GM18907 (cell line): ENCODE results near the gene PSMD2.

Experiments used
- ATAC-seq: cut with Tn5 transposase; IDR thresholded peaks from one replicate; pipeline ENCODE4 v1.9.1; 2021; ENCODE audit warnings: mild to moderate bottlenecking, moderate library complexity; ENCODE audit not compliant: unreplicated experiment

Gene PSMD2

DNA sequence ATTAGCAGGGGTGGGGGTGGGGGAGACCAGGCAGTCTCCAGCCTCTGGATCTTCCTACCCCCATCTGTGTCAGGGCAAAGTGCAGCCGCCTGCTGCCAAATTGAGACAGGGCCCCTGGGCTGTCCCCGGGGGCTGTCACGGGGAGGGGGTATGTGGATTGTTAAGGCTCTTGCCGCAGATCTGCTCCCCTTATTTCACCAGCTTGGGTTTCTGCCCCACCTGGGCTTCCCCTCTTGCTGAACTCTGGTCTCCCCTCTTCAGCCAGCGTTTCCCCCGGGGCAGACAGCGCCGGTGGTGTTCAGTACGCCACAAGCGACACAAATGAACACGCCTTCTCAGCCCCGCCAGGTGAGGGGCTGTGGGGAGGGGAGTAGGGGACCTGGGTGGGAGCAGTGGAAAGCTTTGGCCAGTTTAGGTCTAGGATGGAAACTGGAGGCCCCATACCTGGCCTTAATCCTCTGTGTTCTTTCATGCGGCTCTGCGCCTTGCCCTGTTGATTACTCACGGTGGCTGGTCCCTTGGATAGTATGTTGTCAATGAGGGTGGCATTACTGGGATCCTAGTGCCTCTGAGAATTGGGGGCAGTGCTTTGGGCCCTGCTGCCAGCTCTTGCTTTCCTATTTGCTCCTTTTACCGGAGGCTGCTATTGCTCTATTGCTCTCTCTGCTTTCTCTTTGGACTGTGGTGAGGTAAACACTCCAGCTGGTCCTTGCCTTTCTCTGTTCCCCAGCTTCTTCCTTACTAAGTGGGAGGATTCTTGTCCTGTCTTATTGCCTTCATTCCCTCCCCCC is 17.0 kb downstream of the PSMD2 start:
- no peak for ATAC-seq

DNA sequence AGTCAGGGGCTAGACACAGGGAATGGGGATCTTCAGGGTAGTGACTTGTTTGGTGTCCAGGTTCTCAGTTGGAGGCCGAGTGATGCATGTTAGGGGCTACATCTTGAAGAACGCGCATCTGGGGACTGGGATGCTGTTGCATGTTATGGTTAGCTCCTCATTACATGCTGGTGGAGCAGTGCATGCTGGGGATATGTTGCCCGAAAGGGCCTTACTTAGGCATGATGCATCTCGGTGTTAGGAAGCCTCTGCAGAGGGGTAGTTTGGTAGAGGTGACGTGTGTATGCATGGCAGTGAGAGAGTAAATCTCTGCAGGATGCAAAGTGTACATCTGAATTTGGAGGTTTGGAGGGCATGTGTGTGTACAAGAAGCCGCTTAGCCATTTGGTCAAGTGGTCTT is 17.8 kb downstream of the PSMD2 start:
- ATAC-seq = no peak

DNA sequence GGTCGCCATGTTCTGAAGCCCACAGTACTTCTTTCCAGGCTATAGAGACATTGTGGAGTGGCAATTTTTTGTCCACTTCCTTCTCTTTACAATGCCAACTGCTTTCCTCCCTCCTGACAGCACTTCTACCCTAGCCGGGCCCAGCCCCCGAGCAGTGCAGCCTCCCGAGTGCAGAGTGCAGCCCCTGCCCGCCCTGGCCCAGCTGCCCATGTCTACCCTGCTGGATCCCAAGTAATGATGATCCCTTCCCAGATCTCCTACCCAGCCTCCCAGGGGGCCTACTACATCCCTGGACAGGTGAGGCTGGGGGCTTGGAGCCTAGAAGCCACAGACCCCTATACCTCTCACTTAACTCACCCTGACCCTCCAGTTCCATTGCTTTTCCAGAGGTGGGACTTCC is 18.2 kb downstream of the PSMD2 start:
- no peak for ATAC-seq

DNA sequence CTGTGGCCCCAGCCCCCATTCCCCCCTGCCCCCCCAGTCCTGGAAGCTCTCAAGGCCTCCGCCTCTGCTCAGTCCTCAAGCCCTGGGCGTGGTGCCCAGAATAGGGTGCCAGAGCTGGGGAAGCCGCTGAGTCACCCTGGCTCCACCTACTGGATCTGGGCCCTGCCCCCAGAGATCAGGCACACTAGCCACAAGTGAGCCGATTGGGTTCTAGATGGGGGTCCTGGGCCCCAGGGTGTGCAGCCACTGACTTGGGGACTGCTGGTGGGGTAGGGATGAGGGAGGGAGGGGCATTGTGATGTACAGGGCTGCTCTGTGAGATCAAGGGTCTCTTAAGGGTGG is 21.0 kb downstream of the PSMD2 start:
- ATAC-seq = no peak

DNA sequence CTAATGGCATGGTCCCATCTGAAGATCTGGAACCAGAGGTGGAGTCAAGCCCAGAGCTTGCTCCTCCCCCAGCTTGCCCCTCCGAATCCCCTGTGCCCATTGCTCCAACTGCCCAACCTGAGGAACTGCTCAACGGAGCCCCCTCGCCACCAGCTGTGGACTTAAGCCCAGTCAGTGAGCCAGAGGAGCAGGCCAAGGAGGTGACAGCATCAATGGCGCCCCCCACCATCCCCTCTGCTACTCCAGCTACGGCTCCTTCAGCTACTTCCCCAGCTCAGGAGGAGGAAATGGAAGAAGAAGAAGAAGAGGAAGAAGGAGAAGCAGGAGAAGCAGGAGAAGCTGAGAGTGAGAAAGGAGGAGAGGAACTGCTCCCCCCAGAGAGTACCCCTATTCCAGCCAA is 22.6 kb downstream of the PSMD2 start:
- no peak for ATAC-seq

DNA sequence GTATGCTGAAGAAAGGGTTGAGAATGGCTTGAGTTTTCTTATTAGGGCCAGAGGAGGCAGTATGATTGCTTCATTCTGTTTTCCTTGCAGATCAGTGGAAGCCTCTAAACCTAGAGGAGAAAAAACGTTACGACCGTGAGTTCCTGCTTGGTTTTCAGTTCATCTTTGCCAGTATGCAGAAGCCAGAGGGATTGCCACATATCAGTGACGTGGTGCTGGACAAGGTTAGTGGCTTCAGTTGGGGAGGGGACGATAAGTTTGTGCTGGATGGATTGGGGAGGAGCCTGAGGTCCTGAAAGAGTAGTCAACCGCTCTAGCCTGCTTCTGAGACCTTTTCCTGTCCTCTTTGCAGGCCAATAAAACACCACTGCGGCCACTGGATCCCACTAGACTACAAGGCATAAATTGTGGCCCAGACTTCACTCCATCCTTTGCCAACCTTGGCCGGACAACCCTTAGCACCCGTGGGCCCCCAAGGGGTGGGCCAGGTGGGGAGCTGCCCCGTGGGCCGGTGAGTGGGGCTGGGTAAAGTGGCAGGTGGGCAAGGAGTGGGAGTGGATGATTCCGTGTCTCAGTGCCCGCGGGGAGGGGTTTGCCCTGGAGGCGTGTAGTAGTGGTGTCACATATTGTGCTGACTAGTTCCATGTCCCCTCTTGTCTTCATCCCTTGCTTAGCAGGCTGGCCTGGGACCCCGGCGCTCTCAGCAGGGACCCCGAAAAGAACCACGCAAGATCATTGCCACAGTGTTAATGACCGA is 23.9 kb downstream of the PSMD2 start:
- ATAC-seq = no peak

DNA sequence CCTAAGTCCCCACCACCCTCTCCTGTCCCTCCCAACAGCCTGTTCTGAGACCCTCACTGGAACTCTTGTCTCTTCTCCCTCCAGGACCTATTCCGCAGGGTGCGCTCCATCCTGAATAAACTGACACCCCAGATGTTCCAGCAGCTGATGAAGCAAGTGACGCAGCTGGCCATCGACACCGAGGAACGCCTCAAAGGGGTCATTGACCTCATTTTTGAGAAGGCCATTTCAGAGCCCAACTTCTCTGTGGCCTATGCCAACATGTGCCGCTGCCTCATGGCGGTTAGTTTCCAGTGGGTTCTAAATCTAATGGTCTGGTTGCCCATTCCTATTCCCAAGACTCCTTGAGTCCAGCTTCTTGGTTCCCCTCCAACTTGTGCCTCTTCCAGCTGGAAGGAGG is 24.7 kb downstream of the PSMD2 start:
- ATAC-seq = no peak

DNA sequence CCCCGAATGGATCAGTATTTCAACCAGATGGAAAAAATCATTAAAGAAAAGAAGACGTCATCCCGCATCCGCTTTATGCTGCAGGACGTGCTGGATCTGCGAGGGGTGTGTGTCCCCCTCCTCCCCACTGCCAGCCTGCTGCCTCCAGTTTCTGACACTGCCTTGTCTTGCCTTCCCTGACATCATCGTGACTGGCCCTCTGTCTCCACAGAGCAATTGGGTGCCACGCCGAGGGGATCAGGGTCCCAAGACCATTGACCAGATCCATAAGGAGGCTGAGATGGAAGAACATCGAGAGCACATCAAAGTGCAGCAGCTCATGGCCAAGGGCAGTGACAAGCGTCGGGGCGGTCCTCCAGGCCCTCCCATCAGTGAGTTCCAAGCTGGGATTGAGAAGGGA is 26.2 kb downstream of the PSMD2 start:
- no peak for ATAC-seq

DNA sequence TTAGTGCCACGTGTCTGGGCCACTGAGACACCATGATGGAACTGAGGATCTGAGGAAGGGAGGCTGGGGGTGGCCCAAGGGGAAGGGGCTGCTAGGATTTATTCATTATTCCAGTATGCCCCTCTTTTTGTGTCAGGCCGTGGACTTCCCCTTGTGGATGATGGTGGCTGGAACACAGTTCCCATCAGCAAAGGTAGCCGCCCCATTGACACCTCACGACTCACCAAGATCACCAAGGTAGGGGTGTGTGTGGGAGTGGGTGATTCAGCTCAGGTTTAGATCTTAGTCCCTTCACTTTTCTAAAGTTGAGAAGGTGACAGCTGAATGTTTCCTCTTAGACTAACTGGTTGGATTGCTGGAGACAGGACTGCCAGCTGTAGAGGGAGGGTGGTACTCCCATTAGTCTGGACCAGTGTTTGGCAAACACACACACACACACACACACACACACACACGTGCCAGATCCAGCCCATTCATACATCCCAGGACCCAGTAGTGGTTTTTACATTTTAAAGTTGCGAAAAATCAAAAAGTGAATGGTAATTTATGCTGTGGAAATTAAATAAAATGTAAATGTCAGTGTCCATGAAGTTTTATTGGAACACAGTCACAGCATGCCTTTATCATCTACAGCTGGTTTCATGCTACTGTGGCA is 26.8 kb downstream of the PSMD2 start:
- no peak for ATAC-seq

DNA sequence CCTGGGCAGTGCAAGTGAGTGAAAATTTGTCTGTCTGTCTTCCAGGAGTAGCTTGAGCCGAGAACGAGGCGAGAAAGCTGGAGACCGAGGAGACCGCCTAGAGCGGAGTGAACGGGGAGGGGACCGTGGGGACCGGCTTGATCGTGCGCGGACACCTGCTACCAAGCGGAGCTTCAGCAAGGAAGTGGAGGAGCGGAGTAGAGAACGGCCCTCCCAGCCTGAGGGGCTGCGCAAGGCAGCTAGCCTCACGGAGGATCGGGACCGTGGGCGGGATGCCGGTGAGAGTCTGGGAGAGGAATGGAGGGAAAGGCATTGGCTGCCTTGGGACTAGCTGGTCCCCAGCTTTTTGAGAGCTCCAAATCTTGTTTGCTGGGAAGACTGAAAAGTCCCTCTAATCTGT is 28.1 kb downstream of the PSMD2 start:
- no peak for ATAC-seq

DNA sequence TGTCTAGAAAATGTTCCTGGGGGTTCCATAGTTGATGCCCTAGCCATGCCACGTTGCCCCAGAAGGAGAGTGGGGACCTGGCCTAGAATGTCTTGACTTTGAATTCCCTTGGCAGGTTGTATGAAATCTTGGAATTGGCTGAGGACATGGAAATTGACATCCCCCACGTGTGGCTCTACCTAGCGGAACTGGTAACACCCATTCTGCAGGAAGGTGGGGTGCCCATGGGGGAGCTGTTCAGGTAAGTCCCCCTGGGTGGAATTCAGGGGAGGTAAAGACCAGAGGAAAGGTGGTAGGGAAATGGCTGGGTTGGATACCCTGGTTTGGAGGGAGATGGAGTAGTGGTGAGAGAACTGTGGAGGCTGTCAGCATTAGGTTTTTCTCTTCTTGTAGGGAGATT is 29.5 kb downstream of the PSMD2 start:
- ATAC-seq = no peak

DNA sequence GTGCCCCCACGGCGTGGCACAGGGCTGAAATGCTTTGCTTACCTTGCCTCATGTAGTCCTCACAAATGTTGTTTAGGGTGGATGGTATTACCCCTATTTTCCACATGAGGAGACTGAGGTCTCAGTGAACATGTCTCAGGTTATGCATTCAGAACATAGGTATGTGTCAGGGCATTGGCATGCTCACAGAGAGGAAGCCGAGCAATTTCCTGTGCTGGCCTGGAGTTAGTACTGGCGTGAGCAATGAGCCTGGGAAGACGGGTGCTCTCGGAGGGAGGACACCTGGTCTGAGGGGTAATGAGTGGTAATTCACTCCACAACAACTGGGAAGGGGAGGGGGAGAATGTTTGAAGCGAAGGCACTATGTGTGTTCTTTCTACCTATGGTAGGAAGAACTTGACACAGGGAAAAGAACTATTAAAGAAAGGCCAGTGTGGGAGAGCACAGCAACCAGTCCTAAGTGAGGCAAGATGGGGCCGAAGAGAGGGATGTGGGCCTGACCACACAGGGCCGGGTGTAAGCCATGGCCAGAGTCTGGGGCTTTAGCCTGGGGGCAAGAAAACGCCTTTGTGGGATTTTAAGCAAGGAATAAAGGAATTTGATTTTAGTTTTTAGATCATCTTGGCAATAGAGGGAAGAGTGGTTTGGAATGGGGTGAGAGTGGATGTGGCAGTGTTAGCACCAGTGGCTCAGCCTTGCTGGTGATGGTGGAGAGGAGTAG is 33.5 kb downstream of the PSMD2 start:
- ATAC-seq = no peak

DNA sequence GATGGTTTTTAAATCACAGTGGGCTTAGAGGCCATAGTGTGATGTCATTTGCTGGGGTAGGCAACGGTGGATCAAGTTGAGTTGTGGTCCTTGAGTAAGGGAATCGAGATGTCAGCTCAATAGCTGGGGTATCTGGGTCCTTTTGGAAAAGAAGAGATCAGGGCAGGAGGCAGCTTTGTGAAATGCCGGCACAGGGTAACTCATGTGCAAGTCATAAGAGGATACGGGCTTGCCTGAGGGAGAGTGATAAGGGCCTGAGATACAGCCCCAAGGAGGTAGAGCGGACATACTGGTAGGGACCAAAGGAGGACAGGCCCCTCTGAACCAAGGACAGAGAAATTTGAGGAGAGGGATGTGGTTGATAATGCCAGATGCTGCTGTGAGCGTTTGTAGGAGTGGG is 34.1 kb downstream of the PSMD2 start:
- ATAC-seq = no peak

DNA sequence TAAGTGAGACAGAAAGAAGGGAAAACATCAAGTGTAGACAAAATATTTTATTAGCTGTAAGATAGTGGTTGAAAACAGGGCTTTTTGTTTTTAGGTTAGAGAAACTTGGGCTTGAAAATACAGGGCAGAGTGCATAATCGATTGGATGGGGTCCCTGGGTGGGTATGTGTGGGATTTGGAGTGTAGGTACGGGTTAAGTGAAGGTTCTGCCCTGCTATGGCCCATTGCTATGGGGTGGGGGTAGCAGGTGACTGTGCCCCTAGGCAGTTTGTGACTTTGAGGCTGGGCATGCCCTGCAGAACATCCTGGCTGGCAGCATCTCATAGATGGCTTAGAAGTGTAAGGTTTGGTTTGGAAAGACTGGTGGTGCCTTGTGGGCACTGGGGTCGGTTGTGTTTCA is 34.7 kb downstream of the PSMD2 start:
- no peak for ATAC-seq

DNA sequence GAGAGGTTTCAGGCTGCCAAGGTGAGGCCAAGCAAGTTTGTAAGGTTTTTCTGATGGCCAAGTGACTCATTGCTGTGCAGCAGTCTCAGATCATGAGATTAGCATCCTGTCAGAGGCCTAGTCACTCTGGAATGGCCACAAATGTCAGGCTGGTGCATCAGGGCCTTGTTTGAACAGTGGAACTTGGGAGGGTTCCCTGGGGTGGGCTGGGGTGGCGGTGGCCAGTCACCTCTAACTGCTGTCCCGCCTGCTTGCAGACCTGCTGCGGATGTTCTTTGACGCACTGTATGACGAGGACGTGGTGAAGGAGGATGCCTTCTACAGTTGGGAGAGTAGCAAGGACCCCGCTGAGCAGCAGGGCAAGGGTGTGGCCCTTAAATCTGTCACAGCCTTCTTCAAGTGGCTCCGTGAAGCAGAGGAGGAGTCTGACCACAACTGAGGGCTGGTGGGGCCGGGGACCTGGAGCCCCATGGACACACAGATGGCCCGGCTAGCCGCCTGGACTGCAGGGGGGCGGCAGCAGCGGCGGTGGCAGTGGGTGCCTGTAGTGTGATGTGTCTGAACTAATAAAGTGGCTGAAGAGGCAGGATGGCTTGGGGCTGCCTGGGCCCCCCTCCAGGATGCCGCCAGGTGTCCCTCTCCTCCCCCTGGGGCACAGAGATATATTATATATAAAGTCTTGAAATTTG is 35.6 kb downstream of the PSMD2 start:
- ATAC-seq = no peak

DNA sequence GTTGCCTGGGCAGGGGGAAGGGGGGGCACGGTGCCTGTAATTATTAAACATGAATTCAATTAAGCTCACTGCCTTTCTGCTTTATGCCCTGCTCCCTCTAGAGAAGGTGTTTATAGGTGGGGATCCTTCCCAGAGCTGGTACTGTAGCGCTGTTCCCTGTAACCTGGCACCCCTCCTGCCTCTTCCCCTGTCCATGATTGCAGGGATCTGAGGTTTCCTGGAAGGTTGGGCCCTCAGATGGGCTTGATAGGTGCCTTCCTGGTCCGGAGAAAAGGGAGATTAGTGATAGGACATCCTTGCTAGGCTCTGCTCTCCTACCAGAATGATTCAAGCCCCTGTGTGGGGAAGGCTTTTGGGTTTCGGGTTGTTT is 36.2 kb downstream of the PSMD2 start:
- ATAC-seq = peak; percentile 3

DNA sequence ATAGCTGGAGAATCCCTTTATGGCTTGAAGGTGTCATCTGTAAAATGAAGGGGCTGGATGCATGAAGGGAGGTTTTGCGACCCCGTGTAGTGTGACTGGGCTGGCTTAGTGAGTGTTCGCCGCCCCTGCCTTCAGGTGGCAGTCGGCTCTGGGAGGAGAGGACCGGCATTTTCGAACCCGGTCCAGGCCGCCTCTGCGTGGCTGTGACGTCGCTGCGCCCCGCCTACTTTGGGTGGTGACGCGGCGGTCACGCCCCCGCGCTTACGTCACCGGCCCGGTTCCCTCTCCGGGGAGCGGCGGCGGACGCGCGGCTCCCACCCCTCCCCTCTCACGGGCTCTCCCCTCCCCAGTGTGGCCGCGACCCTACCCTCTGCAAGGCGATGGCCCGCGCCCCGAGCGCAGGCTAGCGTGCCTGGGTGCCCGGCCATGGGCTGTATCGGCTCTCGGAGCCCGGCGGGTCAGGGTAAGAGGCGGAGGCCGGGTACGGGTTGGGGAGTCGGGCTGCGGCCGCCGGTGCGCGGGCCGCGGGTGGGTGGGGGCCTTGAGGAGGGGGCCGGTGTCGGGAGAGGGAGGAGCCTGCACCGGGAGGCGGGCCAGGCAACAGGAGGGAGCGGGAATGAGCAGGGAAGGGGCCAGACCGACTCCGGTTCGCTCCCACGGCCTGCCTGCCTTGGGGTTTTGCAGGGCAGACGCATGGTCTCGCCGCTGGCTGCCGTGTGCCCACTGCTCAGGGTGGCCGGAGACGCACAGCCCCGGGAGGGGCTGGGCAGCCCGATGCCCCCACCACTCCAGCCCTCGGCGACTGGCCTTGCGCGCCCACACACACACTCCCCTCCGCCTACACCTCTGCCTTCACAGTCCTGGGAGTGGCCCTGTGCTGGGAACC is 36.9 kb downstream of the PSMD2 start:
- peak; percentile 68 for ATAC-seq

DNA sequence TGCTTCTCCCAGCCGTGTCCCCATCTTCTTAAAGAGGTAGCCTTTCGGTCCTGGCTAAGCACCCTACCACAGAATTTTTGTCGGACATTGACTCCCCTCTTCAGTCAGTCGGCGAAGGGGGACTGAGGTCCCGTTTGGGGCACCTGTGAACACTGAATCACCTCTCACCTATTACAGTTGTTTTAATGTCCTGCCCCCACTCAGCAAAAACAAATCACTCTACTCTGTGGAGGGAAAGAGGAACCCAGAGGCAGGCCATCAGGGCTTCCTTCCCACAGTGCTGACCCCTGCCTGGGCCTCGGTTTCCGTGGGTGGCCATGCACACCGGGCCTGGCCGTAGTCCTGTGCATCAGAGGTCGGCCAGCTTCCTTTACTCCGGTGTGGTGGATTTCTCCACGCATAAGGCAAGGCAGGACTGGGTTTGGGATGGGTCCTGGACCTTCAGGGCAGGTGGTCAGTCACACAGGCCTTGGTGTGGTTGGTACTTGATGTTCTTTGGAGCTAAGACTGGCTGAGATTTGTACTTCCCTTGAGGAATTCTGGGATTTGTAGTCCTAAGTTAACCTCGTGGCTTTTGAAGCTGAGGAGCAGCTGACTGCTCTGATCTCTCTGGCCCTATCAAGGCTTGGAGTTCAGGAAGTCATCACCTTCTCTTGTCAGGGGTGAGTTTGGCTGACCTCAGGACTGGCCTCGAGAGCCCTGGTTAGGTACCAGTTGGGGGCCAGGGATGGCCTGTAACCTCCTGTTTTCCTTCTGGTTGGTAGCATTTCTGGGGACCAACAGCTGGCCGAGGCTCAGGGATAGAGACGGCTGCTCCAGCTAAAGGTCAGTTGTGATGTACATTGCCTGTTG is 37.7 kb downstream of the PSMD2 start:
- ATAC-seq = no peak

DNA sequence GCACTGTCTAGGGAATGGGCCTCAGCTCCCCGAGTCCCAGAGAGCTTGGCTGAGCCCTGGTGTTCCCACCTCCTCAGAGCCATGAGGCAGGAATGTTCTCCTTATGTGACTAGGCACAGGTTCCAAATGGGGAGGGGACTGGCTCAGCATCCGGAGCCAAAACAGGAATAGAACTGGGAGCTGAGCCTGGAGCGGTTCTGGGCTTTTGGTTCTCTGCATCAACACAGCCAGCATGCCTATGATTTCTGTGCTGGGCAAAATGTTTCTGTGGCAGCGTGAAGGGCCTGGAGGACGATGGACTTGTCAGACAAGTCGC is 38.3 kb downstream of the PSMD2 start, which contains the start of gene FAM131A:
TSS of gene FAM131A (plus strand) at position 202 of the 316 bp plus-strand sequence. CDS start at position 233, 31 bp downstream.
- no peak for ATAC-seq
